ENCODE results near the gene UGGT2.

- TF ChIP-seq, protein P1, sequence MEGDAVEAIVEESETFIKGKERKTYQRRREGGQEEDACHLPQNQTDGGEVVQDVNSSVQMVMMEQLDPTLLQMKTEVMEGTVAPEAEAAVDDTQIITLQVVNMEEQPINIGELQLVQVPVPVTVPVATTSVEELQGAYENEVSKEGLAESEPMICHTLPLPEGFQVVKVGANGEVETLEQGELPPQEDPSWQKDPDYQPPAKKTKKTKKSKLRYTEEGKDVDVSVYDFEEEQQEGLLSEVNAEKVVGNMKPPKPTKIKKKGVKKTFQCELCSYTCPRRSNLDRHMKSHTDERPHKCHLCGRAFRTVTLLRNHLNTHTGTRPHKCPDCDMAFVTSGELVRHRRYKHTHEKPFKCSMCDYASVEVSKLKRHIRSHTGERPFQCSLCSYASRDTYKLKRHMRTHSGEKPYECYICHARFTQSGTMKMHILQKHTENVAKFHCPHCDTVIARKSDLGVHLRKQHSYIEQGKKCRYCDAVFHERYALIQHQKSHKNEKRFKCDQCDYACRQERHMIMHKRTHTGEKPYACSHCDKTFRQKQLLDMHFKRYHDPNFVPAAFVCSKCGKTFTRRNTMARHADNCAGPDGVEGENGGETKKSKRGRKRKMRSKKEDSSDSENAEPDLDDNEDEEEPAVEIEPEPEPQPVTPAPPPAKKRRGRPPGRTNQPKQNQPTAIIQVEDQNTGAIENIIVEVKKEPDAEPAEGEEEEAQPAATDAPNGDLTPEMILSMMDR (IDR thresholded peaks at IDR 0.05), result no peak
- TF ChIP-seq POLR2A (IDR thresholded peaks at IDR 0.05; ENCODE audit: low read depth) (no peak), EP300 (IDR thresholded peaks at IDR 0.05) (no peak), POLR2AphosphoS5 (IDR thresholded peaks at IDR 0.05) (no peak)
These were observed 128.7 kb downstream of the UGGT2 start for GRCh38 chr13:95924389-95924994.

All from esophagus muscularis mucosa (tissue), 4 donors.